GM21737 (cell line): ENCODE results near the gene CLPSL1.

ENCODE experiments used
- ATAC-seq: cut with Tn5 transposase; IDR thresholded peaks from one replicate; pipeline ENCODE4 v1.9.1; 2021; ENCODE audit warnings: mild to moderate bottlenecking, moderate library complexity; ENCODE audit not compliant: unreplicated experiment

CLPSL1 gene

GRCh38 chr6:35795453-35796071 is 14.7 kb downstream of the CLPSL1 start:
- no peak for ATAC-seq

- no peak for ATAC-seq
These were observed 15.4 kb downstream of the CLPSL1 start for GRCh38 chr6:35796236-35796635.

GRCh38 chr6:35797837-35798526 is 17.2 kb downstream of the CLPSL1 start:
- ATAC-seq = no peak

GRCh38 chr6:35798706-35799105 is 17.9 kb downstream of the CLPSL1 start:
- no peak for ATAC-seq

- ATAC-seq = no peak
These were observed 20.3 kb downstream of the CLPSL1 start for GRCh38 chr6:35801148-35801547.

GRCh38 chr6:35804996-35805736 is 24.3 kb downstream of the CLPSL1 start, which contains the start of gene LHFPL5:
TSS of gene LHFPL5 (plus strand) at chr6:35805352. CDS start at chr6:35805671, 319 bp downstream.
- ATAC-seq = no peak

- ATAC-seq = no peak
These were observed 27.9 kb downstream of the CLPSL1 start for GRCh38 chr6:35808688-35809087.

GRCh38 chr6:35809809-35810208 is 29.0 kb downstream of the CLPSL1 start:
- no peak for ATAC-seq

- ATAC-seq = no peak
These were observed 30.3 kb downstream of the CLPSL1 start for GRCh38 chr6:35810971-35811698.

GRCh38 chr6:35811699-35811995 is 30.8 kb downstream of the CLPSL1 start:
- no peak for ATAC-seq

GRCh38 chr6:35817515-35817914 is 36.7 kb downstream of the CLPSL1 start:
- ATAC-seq = no peak

- no peak for ATAC-seq
These were observed 42.8 kb downstream of the CLPSL1 start for GRCh38 chr6:35823601-35824000.

GRCh38 chr6:35824552-35825192 is 43.9 kb downstream of the CLPSL1 start:
- ATAC-seq = no peak

- no peak for ATAC-seq
These were observed 48.5 kb downstream of the CLPSL1 start for GRCh38 chr6:35829306-35829705.

GRCh38 chr6:35831257-35832007 is 50.6 kb downstream of the CLPSL1 start:
- no peak for ATAC-seq

GRCh38 chr6:35833536-35833935 is 52.7 kb downstream of the CLPSL1 start:
- no peak for ATAC-seq
